GM19193 (cell line): ENCODE data around the gene ENGASE.

Experiments
- POLR2A ChIP-seq: IDR thresholded peaks from 4 replicates; pipeline ENCODE4 v1.6.1; 2011; ENCODE audit not compliant: insufficient read depth, insufficient read length; ENCODE audit errors: extremely low read depth

The ENGASE gene

DNA sequence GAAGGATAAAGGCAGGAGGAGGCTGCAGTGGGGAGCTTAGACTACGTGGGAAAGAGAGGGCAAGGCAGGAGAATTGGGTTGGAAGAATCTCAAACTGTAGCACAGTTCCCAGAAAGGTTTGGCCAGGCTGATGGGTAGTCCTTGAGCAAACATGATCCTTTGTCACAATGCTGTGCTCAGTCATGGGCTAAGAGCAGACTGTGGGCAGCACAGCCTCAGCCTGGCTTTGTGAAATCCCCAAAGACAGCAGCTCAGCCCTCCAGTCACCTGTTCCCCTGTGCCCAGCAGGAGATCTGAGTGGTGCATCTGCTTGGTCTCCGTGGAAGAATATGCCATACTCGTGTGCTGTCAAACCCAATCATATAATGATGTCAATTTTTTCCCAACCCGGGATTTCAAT is 10.6 kb upstream of the ENGASE start:
- TF ChIP-seq POLR2A, result no peak

DNA sequence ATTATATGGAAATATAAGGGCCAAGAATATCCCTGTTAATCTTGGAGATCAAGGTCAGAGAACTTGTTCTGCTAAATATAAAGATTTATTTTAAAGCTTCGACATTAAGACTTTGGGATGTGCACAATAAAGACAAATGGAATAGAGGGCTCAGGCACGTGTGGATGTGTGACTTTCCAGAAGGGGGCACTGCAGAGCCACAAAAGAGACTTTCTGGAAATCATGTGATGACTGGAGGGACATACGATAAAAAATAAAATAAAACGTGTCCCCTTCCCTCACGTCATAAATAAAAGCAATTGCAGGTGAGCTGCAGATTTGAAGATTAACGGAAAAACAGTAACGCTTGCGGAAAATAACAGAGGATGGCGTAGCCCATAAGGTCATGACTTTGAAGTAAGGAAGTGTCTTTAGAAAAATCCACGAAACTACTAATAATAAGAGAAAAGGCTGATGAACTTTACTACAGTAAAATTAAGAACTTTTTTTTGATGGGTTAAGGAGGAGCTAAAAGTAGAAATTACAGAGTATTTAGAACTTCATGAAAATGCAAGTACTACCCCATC is 9.4 kb upstream of the ENGASE start:
- no peak for TF ChIP-seq POLR2A

- no peak for TF ChIP-seq POLR2A
Observed at GRCh38 chr17:79066963-79067362, 7.7 kb upstream of the ENGASE start.

DNA sequence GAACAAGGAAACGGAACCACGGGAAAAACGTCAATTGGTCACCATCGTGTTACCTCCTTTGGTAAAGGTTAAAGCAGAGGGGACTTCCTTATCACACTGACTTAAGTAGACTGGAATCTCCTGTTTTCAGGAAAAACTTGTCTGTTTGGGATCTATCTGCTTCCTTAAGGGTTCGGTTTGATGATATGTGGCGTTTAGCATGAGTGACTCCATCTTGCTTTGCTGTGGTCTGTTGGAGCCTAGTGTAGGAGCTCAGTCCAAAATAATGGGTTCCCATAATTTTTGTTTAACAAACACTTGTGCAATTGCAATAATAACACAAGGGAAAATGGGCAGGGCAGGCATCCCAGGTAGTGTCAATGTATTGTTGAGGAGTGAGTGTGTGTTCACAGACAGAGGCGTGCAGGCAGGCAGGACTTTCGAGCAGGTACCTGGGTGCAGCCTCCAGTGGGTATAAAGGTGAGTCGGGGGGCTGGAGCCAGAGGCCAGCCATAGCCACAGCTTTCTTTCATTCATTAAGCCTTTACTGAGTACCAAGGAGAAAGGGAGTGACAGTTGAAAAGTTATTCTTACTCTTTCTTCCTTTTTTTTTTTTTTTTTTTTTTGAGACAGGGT is 4.3 kb upstream of the ENGASE start:
- no peak for TF ChIP-seq POLR2A

DNA sequence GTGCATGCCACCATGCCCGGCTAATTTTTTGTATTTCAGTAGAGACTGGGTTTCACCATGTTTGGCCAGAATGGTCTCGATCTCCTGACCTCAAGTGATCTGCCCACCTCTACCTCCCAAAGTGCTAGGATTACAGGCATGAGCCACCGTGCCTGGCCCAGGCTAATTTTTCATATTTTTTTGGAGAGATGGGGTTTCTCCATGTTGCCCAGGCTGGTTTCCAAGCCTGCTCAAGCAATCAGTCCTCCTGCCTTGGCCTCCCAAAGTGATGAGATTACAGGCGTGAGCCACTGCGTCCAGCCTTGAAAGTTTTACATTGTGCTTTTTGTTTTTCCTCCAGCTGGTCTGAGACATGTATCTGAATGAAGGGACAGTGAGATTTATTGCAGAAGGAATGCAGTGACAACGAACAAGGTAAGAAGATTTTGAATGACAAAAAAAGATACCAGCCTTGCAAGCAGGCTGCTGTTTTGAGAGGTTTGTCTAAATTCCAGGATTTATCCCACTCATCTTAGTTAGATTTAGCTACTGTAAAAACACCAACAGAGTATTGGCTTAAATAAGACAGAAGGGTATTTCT is 3.4 kb upstream of the ENGASE start:
- TF ChIP-seq POLR2A, result no peak

DNA sequence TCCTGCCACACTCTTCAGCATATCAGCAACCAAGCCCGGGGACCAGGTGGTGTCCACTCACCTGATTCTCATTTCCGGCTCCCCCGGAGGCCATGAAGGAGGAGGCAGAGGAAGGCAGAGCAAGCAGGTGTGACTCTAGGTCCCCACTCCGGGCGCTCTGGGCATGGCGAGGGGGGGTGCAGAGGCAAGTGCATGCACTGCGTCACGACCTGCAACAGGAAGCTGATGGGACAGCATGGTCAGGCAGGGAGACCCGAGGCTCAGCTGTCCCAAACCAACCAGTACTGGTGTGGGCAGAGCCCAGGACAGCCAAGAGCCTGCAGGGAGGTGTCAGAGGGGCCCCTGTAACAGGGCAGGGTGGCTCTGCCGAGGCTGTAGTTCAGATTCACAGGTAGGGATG is 2.1 kb upstream of the ENGASE start:
- TF ChIP-seq POLR2A, result no peak

GRCh38 chr17:79073016-79073705 is 1.5 kb upstream of the ENGASE start:
- no peak for TF ChIP-seq POLR2A

GRCh38 chr17:79073706-79074088 is 927 bp upstream of the ENGASE start:
- TF ChIP-seq POLR2A, result no peak

- TF ChIP-seq POLR2A, result no peak
Observed at GRCh38 chr17:79075446-79075750, 774 bp downstream of the ENGASE start.

DNA sequence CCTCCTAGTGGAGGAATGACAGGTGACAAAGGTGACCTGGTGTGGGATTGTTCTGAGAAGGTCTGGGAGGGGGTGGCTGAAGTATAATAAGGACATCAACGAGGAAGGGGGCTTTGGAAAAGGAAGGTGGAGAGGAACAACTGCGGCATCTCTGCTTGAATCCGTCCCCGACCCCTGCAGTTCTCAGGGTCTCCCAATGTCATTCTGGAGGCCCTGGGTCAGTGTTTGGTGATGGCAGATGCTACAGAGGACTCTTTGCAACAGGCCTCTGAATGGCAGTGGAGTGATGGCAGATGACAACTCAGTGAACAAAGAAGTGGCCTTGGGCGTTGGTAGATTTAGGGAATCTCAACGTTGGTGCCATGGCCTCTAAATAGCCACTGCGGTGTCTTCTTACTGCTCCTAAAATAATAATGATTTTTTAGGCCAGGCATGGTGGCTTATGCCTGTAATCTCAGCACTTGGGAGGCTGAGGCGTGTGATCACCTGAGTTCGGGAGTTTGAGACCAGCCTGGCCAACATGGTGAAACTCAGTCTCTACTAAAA is 1.3 kb downstream of the ENGASE start:
- no peak for TF ChIP-seq POLR2A

- no peak for TF ChIP-seq POLR2A
Observed at GRCh38 chr17:79077587-79077986, 3.0 kb downstream of the ENGASE start.

DNA sequence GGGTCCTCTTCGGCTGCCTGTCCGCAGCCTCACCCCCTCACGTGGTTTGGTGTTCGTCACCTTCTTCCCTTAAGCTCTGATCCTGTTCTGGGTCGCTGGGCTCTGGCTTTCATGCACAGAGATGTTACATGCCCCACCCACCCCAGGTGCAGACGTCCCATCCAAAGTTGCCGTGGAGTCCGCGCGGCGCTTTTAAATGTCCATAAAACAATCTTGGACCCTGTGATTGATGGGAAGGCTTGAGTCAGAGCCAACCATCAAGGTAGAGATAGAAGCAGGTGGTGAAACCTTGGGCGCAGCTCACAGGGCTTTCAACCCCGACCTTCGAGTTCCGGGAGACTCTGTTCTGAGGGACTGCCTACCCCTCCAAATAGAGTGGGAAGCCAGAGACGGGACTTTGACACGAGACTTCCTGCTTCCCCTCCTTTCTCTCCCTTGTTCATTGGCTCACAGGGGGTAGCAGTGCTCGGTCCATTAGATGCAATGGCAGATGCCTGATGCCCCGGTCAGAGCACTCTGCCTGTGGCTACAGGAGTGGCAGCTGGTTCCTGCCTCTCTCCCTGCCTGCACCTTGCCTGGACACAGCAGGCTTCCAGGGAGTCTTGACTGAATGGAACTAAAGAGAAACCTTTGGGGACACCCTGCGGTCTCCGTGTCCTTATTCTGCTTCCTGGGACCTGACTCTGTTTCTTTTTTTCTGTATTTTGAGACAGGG is 4.0 kb downstream of the ENGASE start:
- no peak for TF ChIP-seq POLR2A

- TF ChIP-seq POLR2A, result no peak
Observed at GRCh38 chr17:79079421-79080200, 5.0 kb downstream of the ENGASE start.

DNA sequence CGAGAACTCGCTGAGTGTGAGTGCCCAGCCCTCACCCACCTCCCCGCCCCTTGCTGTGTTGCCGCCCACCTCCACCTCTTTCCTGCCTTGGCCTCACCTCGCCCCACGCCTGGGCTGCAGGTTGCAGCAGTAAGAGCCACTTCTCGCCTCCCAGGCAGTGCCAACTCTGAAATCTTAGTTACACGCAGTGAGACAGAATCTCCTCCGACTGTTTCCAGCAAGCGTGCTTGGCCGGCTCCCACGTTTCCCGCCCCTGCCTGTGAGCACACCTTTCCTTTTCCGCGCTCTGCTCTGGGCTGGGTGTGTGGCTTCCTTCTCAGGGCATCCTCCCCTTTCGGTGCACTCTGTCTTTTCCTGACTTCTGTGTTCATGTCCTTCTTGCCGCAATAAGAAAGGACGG is 5.7 kb downstream of the ENGASE start:
- no peak for TF ChIP-seq POLR2A

- no peak for TF ChIP-seq POLR2A
Observed at GRCh38 chr17:79080761-79081290, 6.2 kb downstream of the ENGASE start.

- TF ChIP-seq POLR2A, result no peak
Observed at GRCh38 chr17:79081571-79082276, 7.1 kb downstream of the ENGASE start.
